Stimulated activated CD4-positive, alpha-beta T cell treated with anti-CD3 and anti-CD28 coated beads, TNF-alpha, amount 100 ng/mL, for 1 hour (primary cell): ENCODE measurements around the gene ETV4.

Experiments used
- DNase-seq, 3 donors: peaks; one replicate each; pipeline ENCODE4 v3.0.0-alpha.2; 2020; ENCODE audit warnings: low read depth in 3 of 3, low spot score in 1 of 3

Gene ETV4

DNA sequence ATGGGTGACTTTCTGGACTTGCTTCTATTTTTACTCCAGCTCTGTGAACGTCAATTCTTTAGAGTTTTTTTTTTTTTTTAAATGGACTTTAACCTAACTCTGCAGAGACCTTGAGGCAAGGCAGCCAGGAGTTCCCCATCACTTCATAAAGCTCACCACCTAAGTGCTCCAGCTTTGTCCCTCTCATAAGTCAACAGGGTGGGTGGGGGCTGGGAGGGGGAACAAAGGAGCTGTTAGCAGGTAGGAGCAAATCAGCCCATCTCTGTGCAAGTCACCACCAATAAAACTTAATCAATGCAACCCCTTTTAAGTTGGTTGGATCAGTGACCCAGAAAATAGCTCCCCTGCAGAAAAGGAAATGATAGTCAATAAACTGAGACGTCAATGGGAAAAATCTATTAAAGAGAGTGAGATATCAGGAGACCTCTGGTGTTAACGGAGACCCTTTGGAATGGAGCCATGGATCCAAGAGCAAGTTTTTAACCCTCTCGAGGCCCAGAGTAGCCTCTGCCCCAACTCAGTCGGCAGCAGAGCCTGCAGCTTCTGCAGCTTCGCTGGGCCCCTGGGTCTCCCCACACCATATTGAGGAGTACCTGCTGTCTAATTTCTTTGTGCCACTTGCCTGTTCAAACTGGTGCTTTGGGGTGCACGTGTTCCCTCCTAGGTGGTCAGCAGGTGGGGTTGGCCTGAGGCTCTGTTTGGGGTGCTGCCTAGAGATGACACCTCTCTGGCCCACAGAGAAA, 27.6 kb upstream of the ETV4 start:
- no peak for DNase-seq

GRCh38 chr17:43572368-43572980, 26.3 kb upstream of the ETV4 start:
- no peak for DNase-seq

GRCh38 chr17:43570518-43570928, 24.4 kb upstream of the ETV4 start:
- no peak for DNase-seq

- no peak for DNase-seq
Measured at GRCh38 chr17:43568506-43569082, 22.5 kb upstream of the ETV4 start.

GRCh38 chr17:43563600-43564594, 17.8 kb upstream of the ETV4 start:
- no peak for DNase-seq

DNA sequence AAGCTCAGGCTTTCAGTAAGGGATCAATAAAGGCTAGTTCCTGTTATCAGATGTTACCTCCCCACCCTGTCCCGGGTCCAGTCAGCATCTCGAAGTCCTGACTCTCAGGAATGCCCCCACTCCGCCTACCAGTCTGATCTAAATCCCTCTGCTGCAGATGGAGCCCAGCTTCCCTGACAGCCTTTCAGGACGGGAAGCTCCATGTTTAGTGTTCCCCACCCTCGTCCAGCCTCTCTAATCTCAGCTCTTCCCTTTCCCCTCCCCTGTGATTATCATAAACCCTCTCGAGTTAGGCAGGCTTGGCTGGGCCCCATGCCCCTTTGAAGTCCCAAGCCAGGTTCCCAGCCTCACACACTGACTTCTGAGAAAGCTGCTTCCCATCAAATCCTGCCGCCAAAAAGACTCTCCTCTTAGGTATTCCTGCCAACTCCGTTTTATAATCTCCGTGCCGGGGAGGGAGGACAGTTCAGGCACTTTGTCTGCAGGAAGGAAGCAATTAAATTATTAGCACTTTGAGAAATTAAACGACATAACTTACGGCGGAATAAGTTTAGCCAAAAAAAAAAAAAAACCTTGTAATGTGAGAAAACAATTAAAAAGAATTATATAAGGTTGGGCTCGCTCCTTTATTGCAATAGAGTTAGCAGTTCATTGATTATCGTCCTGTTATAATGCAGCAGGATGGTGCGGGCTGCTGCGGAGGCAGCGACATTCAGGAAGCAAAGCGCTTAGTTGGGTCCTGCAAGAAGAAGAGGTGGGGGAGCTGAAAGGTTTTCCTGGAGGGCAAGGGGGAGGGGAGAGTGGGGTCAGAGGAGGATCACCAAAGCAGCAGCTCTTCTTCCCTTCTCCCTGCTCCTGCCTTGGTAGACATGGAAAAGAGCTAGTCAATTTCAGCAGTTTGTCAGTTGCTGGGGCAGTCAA, 16.8 kb upstream of the ETV4 start:
- no peak for DNase-seq

- DNase-seq, result no peak
Measured at GRCh38 chr17:43560461-43561427, 14.6 kb upstream of the ETV4 start.

DNA sequence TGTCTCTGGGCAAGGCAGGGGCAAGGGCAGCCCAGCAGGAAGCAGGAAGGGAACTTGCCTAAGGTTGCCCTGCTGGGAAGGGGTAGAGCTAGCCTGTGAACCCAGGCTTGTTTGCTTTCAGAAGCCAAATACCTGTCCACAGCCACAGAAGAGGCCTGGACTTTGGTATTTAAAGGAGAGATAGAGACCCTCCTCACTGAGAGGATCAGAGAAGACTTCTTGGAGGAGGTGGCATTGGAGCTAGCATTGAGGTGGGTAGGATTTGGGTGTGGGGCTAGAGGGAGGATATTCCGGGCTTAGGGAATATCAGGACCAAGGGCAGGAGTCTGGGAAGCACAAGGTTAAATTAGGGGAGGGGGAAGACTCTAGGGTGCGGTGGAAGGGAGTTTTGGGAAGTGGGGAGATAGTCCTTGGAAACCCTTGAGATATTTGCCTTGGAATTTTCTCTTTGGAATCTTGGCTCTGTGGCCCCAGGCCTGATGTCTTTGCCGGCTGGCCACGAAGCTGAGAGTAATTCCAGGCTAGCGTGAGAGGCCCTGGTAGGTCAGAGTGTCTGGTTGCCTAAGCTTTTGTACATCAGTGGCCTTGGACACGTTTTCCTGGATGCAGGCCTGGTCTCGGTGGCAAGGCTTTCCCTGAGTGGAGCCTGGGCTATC, 13.1 kb upstream of the ETV4 start:
- no peak for DNase-seq

- DNase-seq, result no peak
Measured at GRCh38 chr17:43558805-43559160, 12.6 kb upstream of the ETV4 start.

GRCh38 chr17:43556292-43556691, 10.2 kb upstream of the ETV4 start:
- DNase-seq, result no peak

DNA sequence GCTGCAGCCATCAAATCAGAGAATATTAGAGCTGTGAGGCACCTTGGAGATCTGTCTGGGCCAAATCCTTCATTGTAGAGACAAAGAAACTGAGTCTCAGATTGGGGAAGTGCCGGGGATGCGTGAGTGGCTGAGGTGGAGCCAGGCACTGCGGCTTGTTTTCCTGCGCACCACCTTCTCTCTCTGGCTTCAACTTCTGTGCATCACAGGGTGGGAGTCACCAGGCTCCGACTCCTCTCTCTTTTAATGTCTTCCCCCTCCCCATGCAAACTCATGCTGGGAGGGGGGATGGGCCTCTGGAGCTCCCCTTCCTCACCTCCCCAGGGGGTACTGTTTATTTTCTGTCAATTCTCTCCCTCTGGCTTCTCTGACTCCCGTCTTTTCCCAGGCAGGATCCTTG, 8.7 kb upstream of the ETV4 start:
- DNase-seq, result no peak

DNA sequence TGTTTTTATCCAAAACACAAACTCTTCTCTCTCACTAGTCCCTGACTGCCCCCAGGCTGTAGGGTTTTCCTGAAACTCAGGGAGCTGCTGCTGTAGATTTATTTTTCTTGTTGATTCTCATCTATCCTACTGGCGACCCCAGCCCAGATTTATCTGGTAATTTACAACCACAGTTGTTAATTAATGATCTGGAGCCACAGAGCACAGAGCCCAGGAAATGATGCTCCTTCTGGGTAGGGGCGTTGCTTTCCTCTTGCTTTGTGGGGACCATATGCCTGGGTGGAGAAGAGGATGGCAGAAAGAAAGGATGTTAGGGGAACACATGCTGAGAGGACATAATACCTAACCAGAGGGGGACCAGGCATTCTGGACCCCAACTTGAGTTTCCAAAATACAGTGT, 7.4 kb upstream of the ETV4 start:
- no peak for DNase-seq

DNA sequence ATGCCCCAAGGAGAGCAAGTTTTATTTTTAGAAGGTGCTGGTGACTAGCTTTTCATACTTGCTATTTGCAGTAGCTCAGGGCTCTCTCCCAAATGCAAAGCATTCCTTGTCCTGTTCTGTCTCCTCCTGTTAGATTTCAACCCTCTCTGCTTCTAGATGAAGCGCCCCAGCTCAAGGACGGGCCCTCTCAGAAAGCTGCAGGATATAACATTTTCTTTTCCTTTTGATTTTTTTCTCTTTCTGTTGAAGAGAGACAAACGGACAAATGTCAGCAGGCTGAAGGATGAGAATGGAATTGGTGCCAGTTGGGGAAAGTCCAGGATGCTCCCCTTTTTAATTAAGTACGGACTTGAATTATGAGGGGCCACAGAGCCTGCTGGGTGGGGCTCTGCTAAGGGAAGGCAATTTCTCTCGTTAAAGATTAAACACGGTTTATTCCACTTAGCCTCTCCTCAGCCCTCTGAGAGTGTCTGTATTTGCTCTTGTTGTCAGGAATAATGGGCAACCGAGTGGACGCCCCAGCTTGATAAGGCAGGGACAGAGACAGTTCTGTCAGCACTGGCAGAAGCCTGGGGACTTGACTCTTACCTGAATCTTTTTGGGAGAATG, 6.2 kb upstream of the ETV4 start:
- DNase-seq, result no peak

DNA sequence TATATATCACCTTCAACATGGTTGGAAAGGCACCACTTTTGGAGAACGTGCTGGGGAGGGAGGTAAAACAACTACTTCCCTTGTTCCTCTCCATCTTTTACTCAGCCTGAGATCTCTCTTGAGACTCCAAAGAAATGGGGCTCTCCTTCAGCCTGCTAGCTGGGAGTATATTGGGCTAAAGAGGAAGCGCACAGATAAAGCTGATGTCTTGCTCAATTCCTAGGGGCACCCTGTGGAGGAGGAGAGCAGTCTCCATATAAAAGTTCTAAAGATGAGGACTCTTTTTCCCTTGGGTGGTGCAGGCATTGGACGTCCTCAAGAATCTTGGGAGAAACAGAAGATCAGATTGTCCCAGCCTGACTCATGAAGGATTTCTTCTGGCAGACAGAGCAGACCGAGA, 4.6 kb upstream of the ETV4 start:
- no peak for DNase-seq

DNA sequence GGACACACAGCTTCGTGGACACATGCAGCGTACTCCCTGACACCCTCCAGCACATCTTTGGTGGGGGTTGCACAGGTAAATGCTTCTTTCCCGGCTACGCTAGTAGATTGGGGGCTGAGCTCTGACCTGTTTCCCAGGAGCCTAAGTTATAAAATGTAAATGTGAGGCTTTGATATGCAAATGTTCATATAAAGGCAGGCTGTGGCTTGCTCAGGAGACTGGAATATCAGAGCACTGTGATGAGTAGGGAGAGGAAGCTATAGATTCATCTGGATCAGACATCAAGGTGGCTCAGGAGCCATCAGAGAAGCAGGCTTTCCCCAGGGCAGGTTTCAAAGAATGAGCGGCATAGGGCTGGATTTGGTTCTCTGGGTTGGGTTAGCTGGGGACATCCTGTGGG, 3.4 kb upstream of the ETV4 start:
- no peak for DNase-seq

- DNase-seq, result no peak
Measured at GRCh38 chr17:43548689-43549379, 2.7 kb upstream of the ETV4 start.

GRCh38 chr17:43547659-43548256, 1.6 kb upstream of the ETV4 start:
- DNase-seq, result no peak
